HepG2 (cell line): ENCODE results near the gene TENT4B. TPM values are rescaled to one million over a fixed set of nuclear protein-coding genes. Genes with fewer than 3 reads are reported as not detected.

Experiments used
- ATAC-seq: fragments of 200-7000 bp; cut with Tn5 transposase; 3 replicates; pipeline ENCODE4 v1.9.1; 2020; ENCODE audit warnings: mild to moderate bottlenecking, moderate library complexity
- BruUV-seq: library from RNA; stranded (reverse); fragments of 400-500 nt; replicated peaks from 2 replicates; lab custom pipeline; 2021; lab: Mats Ljungman, UMichigan
- CTCF ChIA-PET: fragments of 300-600 bp; formaldehyde crosslinking; extraction: SDS; loops from one replicate; lab custom pipeline; 2021; ENCODE audit warnings: low total read pairs, inconsistent platforms, low intra/inter-chr PET ratio; lab: Yijun Ruan, JAX
- POLR2A ChIA-PET: fragments of 350-600 bp; sonication (Branson Sonifier 250); formaldehyde crosslinking; loops from one replicate; lab custom pipeline; 2020; ENCODE audit warnings: antibody characterized with exemption, inconsistent platforms; lab: Yijun Ruan, JAX
- DNase-seq: peaks from one replicate; pipeline ENCODE4 v3.0.0-alpha.2; 2015; ENCODE audit warnings: low spot score
- FAIRE-seq: peaks from 3 replicates; lab custom pipeline; 2011; peaks lifted over from hg19 to GRCh38; lab: Jason Lieb, UNC
- H2AFZ ChIP-seq: one replicate; pipeline ENCODE4 v1.6.1; 2011; ENCODE audit warnings: low read length, inconsistent platforms
- H3K27ac ChIP-seq: fragments of 300-600 bp; 3 replicates; pipeline ENCODE4 v1.8.0; 2011; ENCODE audit warnings: mixed run types, mild to moderate bottlenecking, mixed read lengths, low read length, inconsistent platforms; ENCODE audit not compliant: insufficient read depth; ENCODE audit errors: extremely low read length
- H3K27me3 ChIP-seq, 2 experiments: fragments of 200-600 bp in 1 of 2; 2 replicates in 1 of 2; 3 replicates in 1 of 2; pipeline versions ENCODE4 v1.6.0 to v1.8.0; 2011; ENCODE audit warnings: low read length in 2 of 2, mild to moderate bottlenecking in 2 of 2, moderate library complexity in 2 of 2, inconsistent platforms in 1 of 2; ENCODE audit not compliant: insufficient read depth in 2 of 2, control insufficient read depth in 1 of 2
- H3K36me3 ChIP-seq, 2 experiments: fragments of 200-600 bp in 1 of 2; replicated peaks in 1 of 2; 2 replicates in 1 of 2; 3 replicates in 1 of 2; pipeline versions ENCODE4 v1.5.1 to v1.8.0; 2011; ENCODE audit warnings: low read length in 2 of 2, inconsistent platforms in 1 of 2; ENCODE audit not compliant: insufficient read depth in 2 of 2, control insufficient read depth in 1 of 2
- H3K4me1 ChIP-seq: 2 replicates; pipeline ENCODE4 v1.5.1; 2012; ENCODE audit warnings: low read length, inconsistent platforms; ENCODE audit not compliant: insufficient read depth
- H3K4me2 ChIP-seq: 2 replicates; pipeline ENCODE4 v1.6.0; 2011; ENCODE audit warnings: low read depth, low read length, inconsistent platforms
- H3K4me3 ChIP-seq, 3 experiments: fragments of 200-600 bp in 1 of 3; sonication (generic), shearing (Covaris generic) in 1 of 3; replicated peaks in 1 of 3; 2 replicates each; pipeline ENCODE4 v1.5.1; 2011 to 2016; ENCODE audit warnings: low read length in 3 of 3, inconsistent platforms in 2 of 3, low read depth in 2 of 3, mild to moderate bottlenecking in 2 of 3, control low read depth in 1 of 3, mixed read lengths in 1 of 3; ENCODE audit not compliant: insufficient read depth in 1 of 3
- H3K79me2 ChIP-seq: one replicate; pipeline ENCODE4 v1.6.1; 2011; ENCODE audit warnings: low read length, inconsistent platforms; ENCODE audit not compliant: insufficient read depth
- H3K9ac ChIP-seq: 2 replicates; pipeline ENCODE4 v1.6.0; 2011; ENCODE audit warnings: mild to moderate bottlenecking, low read depth, low read length, inconsistent platforms; ENCODE audit not compliant: insufficient read depth
- H3K9me3 ChIP-seq: 2 replicates; pipeline ENCODE4 v1.5.1; 2012; ENCODE audit warnings: mild to moderate bottlenecking, low read length
- H4K20me1 ChIP-seq: 2 replicates; pipeline ENCODE4 v1.6.0; 2011; ENCODE audit warnings: inconsistent platforms, mild to moderate bottlenecking, low read length, moderate library complexity; ENCODE audit not compliant: insufficient read depth
- CENPX ChIP-seq: sonication (generic); formaldehyde crosslinking; IDR thresholded peaks from 2 replicates; pipeline ENCODE4 v1.9.0; 2021; ENCODE audit warnings: mild to moderate bottlenecking, missing genetic modification reagents, moderate library complexity
- GABPB1 ChIP-seq: IDR thresholded peaks from 2 replicates; pipeline ENCODE4 v1.6.1; 2016; ENCODE audit warnings: mild to moderate bottlenecking, missing genetic modification reagents, moderate library complexity, missing compliant biosample characterization
- HNRNPLL ChIP-seq: fragments of 200-400 bp; formaldehyde crosslinking; IDR thresholded peaks from 2 replicates; pipeline ENCODE4 v1.6.1; 2017; ENCODE audit warnings: mild to moderate bottlenecking, low read depth, low read length; ENCODE audit not compliant: poor library complexity, severe bottlenecking
- IRF9 ChIP-seq: sonication (generic); formaldehyde crosslinking; IDR thresholded peaks from 2 replicates; pipeline ENCODE4 v1.8.0; 2022; ENCODE audit warnings: missing genetic modification reagents, mild to moderate bottlenecking, borderline replicate concordance
- KLF16 ChIP-seq, 2 experiments: sonication (generic) in 1 of 2; formaldehyde crosslinking in 1 of 2; IDR thresholded peaks; 2 replicates each; pipeline versions ENCODE4 v1.6.1 to v1.8.0; 2016 to 2023; ENCODE audit warnings: missing genetic modification reagents in 2 of 2, missing compliant biosample characterization in 1 of 2
- MED8 ChIP-seq: sonication (generic); formaldehyde crosslinking; IDR thresholded peaks from 2 replicates; pipeline ENCODE4 v1.8.1; 2023; ENCODE audit warnings: mild to moderate bottlenecking, missing genetic modification reagents; ENCODE audit not compliant: insufficient replicate concordance
- RCOR2 ChIP-seq: IDR thresholded peaks from 2 replicates; pipeline ENCODE4 v1.6.1; 2016; ENCODE audit warnings: missing biosample characterization, missing genetic modification reagents
- SAP130 ChIP-seq: IDR thresholded peaks from 2 replicates; pipeline ENCODE4 v1.6.1; 2016; ENCODE audit warnings: low read depth
- SRF ChIP-seq: IDR thresholded peaks from 2 replicates; pipeline ENCODE4 v1.6.1; 2011; ENCODE audit warnings: mild to moderate bottlenecking, low read depth, low read length, moderate library complexity
- ZBTB21 ChIP-seq: sonication (generic); formaldehyde crosslinking; IDR thresholded peaks from 2 replicates; pipeline ENCODE4 v1.4.0; 2020; ENCODE audit warnings: missing genetic modification reagents
- ZBTB33 ChIP-seq: sonication (generic); formaldehyde crosslinking; IDR thresholded peaks from 2 replicates; pipeline ENCODE4 v1.4.0; 2020; ENCODE audit warnings: missing genetic modification reagents
- ZFP1 ChIP-seq: IDR thresholded peaks from 2 replicates; pipeline ENCODE4 v1.6.1; 2016
- WGBS: methylation state at CpG from one replicate; pipeline ENCODE4 v1.1.6; 2017; ENCODE audit warnings: low lambda C conversion rate; 5-methylcytosine and 5-hydroxymethylcytosine counted together
- in situ Hi-C: cut with HindIII; loops from 2 replicates; pipeline ENCODE4 v1.10.0; 2017; ENCODE audit warnings: low pct_unique_long_range_greater_than_20kb; ENCODE audit not compliant: extremely low pct_ligation_motif_present
- intact Hi-C: fragments of 100-400 bp; cut with micrococcal nuclease; formaldehyde crosslinking; loops from one replicate; pipeline ENCODE4 v1.10.0; 2022; ENCODE audit not compliant: unreplicated experiment
- polyA plus RNA-seq, 8 experiments: library from polyadenylated mRNA; depleted of rRNA in 3 of 8; stranded (reverse) in 7 of 8; unstranded in 1 of 8; fragments of >200 nt; fragmentation: Illumina TruSeq in 4 of 8; extraction: Trizol in 4 of 8; gene quantifications; 2 replicates each; pipeline versions ENCODE4 v1.2.1 to v1.2.3, GENCODE V29; 2011 to 2016; ENCODE audit warnings: low read depth in 4 of 8, missing spikeins in 1 of 8, mixed read lengths in 1 of 8; ENCODE audit not compliant: insufficient read depth in 1 of 8
- total RNA-seq, 5 experiments: library from RNA; depleted of rRNA; stranded (reverse); fragments of >200 nt; fragmentation: Illumina TruSeq; extraction: Trizol; gene quantifications; 2 replicates each; pipeline ENCODE4 v1.2.3, GENCODE V29; 2016; ENCODE audit warnings: low read depth in 1 of 5

TENT4B gene
- total and polyA plus RNA-seq, 2 of the 13 experiments (the other 11 are each of a cell fraction or from before 2014, with no cell fraction given): 15.0 to 32.8 TPM

GRCh38 chr16:50265716-50266336 lies 112.7 kb downstream of the TENT4B start:
- Histone ChIP-seq H3K27ac (no peak overlapping the region), H3K9ac (no peak overlapping the region), H3K4me1 (peaks cover 67% of the 10 kb centered on the region), H3K9me3 (no peaks in the 10 kb centered on the region), H4K20me1 (no peaks in the 10 kb centered on the region), H3K4me3 (no peak overlapping the region), H3K79me2 (no peaks in the 10 kb centered on the region), H3K4me2 (no peak overlapping the region), H3K36me3 (no peaks in the 10 kb centered on the region), H2AFZ (no peak overlapping the region), H3K27me3 (peaks cover 4 to 17% of the 10 kb centered on the region in 2 experiments)
- in situ Hi-C loops: loop anchor here (5.0 to 10.0 kb wide), 2 partner anchors 36 to 399 kb away; no protein-coding TSS in a partner anchor
- ATAC-seq: no peak
- ChIA-PET POLR2A (no interaction called here), CTCF (interaction anchor here (1.2 kb wide), 1 partner anchor 48 kb away, joined by 3 read pairs; no protein-coding TSS in a partner anchor)
- no peak for FAIRE-seq
- intact Hi-C loops: no loop called here
- TF ChIP-seq SRF (no peak), IRF9 (CRISPR knock-in tag) (no peak), MED8 (peak; percentile 6)
- BruUV-seq: no TSS peak
- DNase-seq: no peak
- 68% methylated on average over 10 of the region's 10 CpGs for WGBS

GRCh38 chr16:50266337-50267091 lies 113.4 kb downstream of the TENT4B start, which contains the start of gene ADCY7:
TSS of gene ADCY7 (plus strand) at chr16:50266551. CDS start at chr16:50288180, 21,629 bp downstream.
- no peaks in the 10 kb centered on the region for H3K9me3 ChIP-seq
- ChIA-PET CTCF (interaction anchor here (1.2 kb wide), 1 partner anchor 47 kb away, joined by 3 read pairs; no protein-coding TSS in a partner anchor), POLR2A (no interaction called here)
- FAIRE-seq (no peak), DNase-seq (no peak), ATAC-seq (no peak)
- peaks cover 67% of the 10 kb centered on the region for H3K4me1 ChIP-seq
- H2AFZ ChIP-seq: no peak within 1 kb of the TSS
- H3K4me3 ChIP-seq: no peak within 1 kb of the TSS
- WGBS: 77% methylated on average over 22 of the region's 25 CpGs
- H3K27me3 ChIP-seq: peaks cover 3 to 11% of the 10 kb centered on the region in 2 experiments
- intact Hi-C loops: no loop called here
- H4K20me1 ChIP-seq: no peaks in the 10 kb centered on the region
- no TSS peak for BruUV-seq
- in situ Hi-C loops: loop anchor here (5.0 to 10.0 kb wide), 2 partner anchors 36 to 398 kb away; no protein-coding TSS in a partner anchor
- no peak within 1 kb of the TSS for H3K9ac ChIP-seq
- no peak within 1 kb of the TSS for H3K27ac ChIP-seq
- H3K4me2 ChIP-seq: no peak within 1 kb of the TSS
- H3K36me3 ChIP-seq: no peaks in the 10 kb centered on the region
- H3K79me2 ChIP-seq: no peaks in the 10 kb centered on the region
- TF ChIP-seq HNRNPLL: peak; percentile 49
- no peak for TF ChIP-seq ZBTB21 (CRISPR knock-in tag)
- peak; percentile 33; the same call in 1 of the 2 replicates for TF ChIP-seq GABPB1 (CRISPR knock-in tag)
- no peak for TF ChIP-seq IRF9 (CRISPR knock-in tag)
- TF ChIP-seq ZFP1 (CRISPR knock-in tag): no peak
- no peak for TF ChIP-seq RCOR2 (CRISPR knock-in tag)
- TF ChIP-seq KLF16 (CRISPR knock-in tag; IDR thresholded peaks at IDR 0.05): no peak
- peak; percentile 67; the same call in 1 of the 2 replicates for TF ChIP-seq ZBTB33 (CRISPR knock-in tag)
- TF ChIP-seq SAP130 (CRISPR knock-in tag): no peak
- TF ChIP-seq CENPX (CRISPR knock-in tag): no peak
